A673 (cell line): ENCODE measurements around the gene ELP4. TPM values are rescaled to one million over a fixed set of nuclear protein-coding genes. Genes with fewer than 3 reads are reported as not detected.

Experiments
- BruUV-seq: library from RNA; stranded (reverse); fragments of 400-500 nt; replicated peaks from 2 replicates; lab custom pipeline; 2021; lab: Mats Ljungman, UMichigan
- CTCF ChIA-PET: fragments of 300-600 bp; sonication (Branson Sonifier 250); formaldehyde crosslinking; loops from one replicate; lab custom pipeline; 2022; ENCODE audit warnings: antibody characterized with exemption; lab: Charles Lee
- POLR2A ChIA-PET: fragments of 300-600 bp; sonication (Branson Sonifier 250); formaldehyde crosslinking; loops from one replicate; lab custom pipeline; 2022; ENCODE audit warnings: antibody characterized with exemption; ENCODE audit not compliant: low non-redundant PET; lab: Charles Lee
- DNase-seq: peaks from one replicate; pipeline ENCODE4 v3.0.0-alpha.2; 2015; ENCODE audit warnings: low spot score
- H3K27ac ChIP-seq: fragments of 200-600 bp; sonication (generic); 2 replicates; pipeline ENCODE4 v1.5.1; 2016; ENCODE audit warnings: mixed run types, low read depth, mild to moderate bottlenecking, mixed read lengths, antibody characterized with exemption, low read length; ENCODE audit not compliant: poor library complexity, severe bottlenecking
- H3K27me3 ChIP-seq: fragments of 200-600 bp; sonication (generic); replicated peaks from 2 replicates; pipeline ENCODE4 v1.6.1; 2017; ENCODE audit warnings: mixed run types, low read depth, mild to moderate bottlenecking, mixed read lengths, antibody characterized with exemption, low read length; ENCODE audit not compliant: insufficient read depth, poor library complexity
- H3K36me3 ChIP-seq: fragments of 200-600 bp; sonication (generic); 2 replicates; pipeline ENCODE4 v1.6.1; 2016; ENCODE audit warnings: mixed run types, mild to moderate bottlenecking, mixed read lengths, antibody characterized with exemption, low read length; ENCODE audit not compliant: insufficient read depth, poor library complexity, severe bottlenecking
- H3K4me1 ChIP-seq: fragments of 200-600 bp; sonication (generic); 2 replicates; pipeline ENCODE4 v1.6.1; 2017; ENCODE audit warnings: mixed run types, mild to moderate bottlenecking, mixed read lengths, antibody characterized with exemption, low read length; ENCODE audit not compliant: insufficient read depth, poor library complexity, severe bottlenecking
- H3K4me3 ChIP-seq: fragments of 200-600 bp; sonication (generic); 2 replicates; pipeline ENCODE4 v1.5.1; 2016; ENCODE audit warnings: low read depth, mixed run types, mild to moderate bottlenecking, mixed read lengths, low read length; ENCODE audit not compliant: poor library complexity, severe bottlenecking
- H3K9me3 ChIP-seq: fragments of 200-600 bp; sonication (generic); 2 replicates; pipeline ENCODE4 v1.6.1; 2016; ENCODE audit warnings: mixed run types, low read depth, mild to moderate bottlenecking, mixed read lengths, antibody characterized with exemption, low read length; ENCODE audit not compliant: poor library complexity, severe bottlenecking
- CTCF ChIP-seq: fragments of 300-800, 200-600 bp; sonication (generic); conservative IDR thresholded peaks from 2 replicates; pipeline ENCODE4 v1.5.1; 2017; ENCODE audit warnings: low read depth, mild to moderate bottlenecking, antibody characterized with exemption, low read length, moderate library complexity, mixed read lengths
- EZH2 ChIP-seq: fragments of 200-600 bp; sonication (generic); IDR thresholded peaks from 2 replicates; pipeline ENCODE4 v1.6.1; 2017; ENCODE audit warnings: borderline replicate concordance, low read depth, mild to moderate bottlenecking, mixed read lengths, antibody characterized with exemption, low read length; ENCODE audit not compliant: poor library complexity, severe bottlenecking
- intact Hi-C: fragments of 100-400 bp; cut with micrococcal nuclease; formaldehyde crosslinking; loops from one replicate; pipeline ENCODE4 v1.10.0; 2022; ENCODE audit not compliant: unreplicated experiment
- total RNA-seq: library from RNA; stranded (reverse); gene quantifications from 2 replicates; pipeline ENCODE4 v1.2.3, GENCODE V29; 2021

Gene ELP4
- total RNA-seq, 1 experiment from 2014 or later: 49.4 TPM

GRCh38 chr11:31625868-31626267, 116.3 kb downstream of the ELP4 start:
- no TSS peak for BruUV-seq
- Histone ChIP-seq H3K4me3 (no peak overlapping the region), H3K36me3 (no peaks in the 10 kb centered on the region), H3K4me1 (no peaks in the 10 kb centered on the region), H3K27me3 (no peaks in the 10 kb centered on the region), H3K27ac (no peak overlapping the region), H3K9me3 (no peaks in the 10 kb centered on the region)
- no peak for DNase-seq
- intact Hi-C loops: no loop called here
- ChIA-PET CTCF (no interaction called here), POLR2A (no interaction called here)
- TF ChIP-seq EZH2: no peak

- TF ChIP-seq CTCF (no peak), EZH2 (no peak)
- BruUV-seq: no TSS peak
- ChIA-PET POLR2A (no interaction called here), CTCF (no interaction called here)
- Histone ChIP-seq H3K27me3 (no peaks in the 10 kb centered on the region), H3K4me3 (no peak overlapping the region), H3K4me1 (no peaks in the 10 kb centered on the region), H3K36me3 (no peaks in the 10 kb centered on the region), H3K9me3 (no peaks in the 10 kb centered on the region), H3K27ac (no peak overlapping the region)
- no peak for DNase-seq
- intact Hi-C loops: no loop called here
Measured at GRCh38 chr11:31628111-31628510, 118.5 kb downstream of the ELP4 start.

- H3K36me3 ChIP-seq: no peaks in the 10 kb centered on the region
- BruUV-seq: no TSS peak
- H3K27me3 ChIP-seq: no peaks in the 10 kb centered on the region
- peak; percentile 54 for DNase-seq
- no peaks in the 10 kb centered on the region for H3K4me1 ChIP-seq
- ChIA-PET CTCF (no interaction called here), POLR2A (no interaction called here)
- no peak overlapping the region for H3K4me3 ChIP-seq
- H3K27ac ChIP-seq: no peak overlapping the region
- H3K9me3 ChIP-seq: no peaks in the 10 kb centered on the region
- intact Hi-C loops: no loop called here
- TF ChIP-seq CTCF (no peak), EZH2 (no peak)
Measured at GRCh38 chr11:31636983-31637382, 127.4 kb downstream of the ELP4 start.

GRCh38 chr11:31640611-31641010, 131.0 kb downstream of the ELP4 start:
- TF ChIP-seq EZH2 (no peak), CTCF (no peak)
- BruUV-seq: no TSS peak
- H3K27me3 ChIP-seq: no peaks in the 10 kb centered on the region
- POLR2A ChIA-PET: interaction anchor here (0.8 kb wide), 1 partner anchor 132 kb away, joined by 3 read pairs; no protein-coding TSS in a partner anchor
- CTCF ChIA-PET: interaction anchor here (1.5 kb wide), 1 partner anchor 152 kb away, joined by 4 read pairs; no protein-coding TSS in a partner anchor
- no peak overlapping the region for H3K4me3 ChIP-seq
- peaks cover 11% of the 10 kb centered on the region for H3K4me1 ChIP-seq
- H3K27ac ChIP-seq: no peak overlapping the region
- H3K36me3 ChIP-seq: no peaks in the 10 kb centered on the region
- intact Hi-C loops: loop anchor here (1.0 to 10.0 kb wide), 5 partner anchors 172 to 536 kb away; partner anchors contain the start of gene PAX6
- DNase-seq: no peak
- H3K9me3 ChIP-seq: no peaks in the 10 kb centered on the region
